Measurements from ENCODE around the gene PSMD13.

- no peak for TF ChIP-seq CTCF (IDR thresholded peaks at IDR 0.05)
- no peak for TF ChIP-seq POLR2A (IDR thresholded peaks at IDR 0.05)
- TF ChIP-seq POLR2AphosphoS5 (IDR thresholded peaks at IDR 0.05), result no peak
These were observed 35.6 kb downstream of the PSMD13 start for GRCh38 chr11:272195-272930.
